ENCODE data around the gene LRRTM4. TPM values are rescaled to one million over a fixed set of nuclear protein-coding genes. Genes with fewer than 3 reads are reported as not detected.
"Not testable (repeated sequence)": the region's sequence is repeated elsewhere in the genome, so short reads cannot be mapped to it uniquely, and the experiment has no call there.

The LRRTM4 gene
- polyA plus RNA-seq, 4 donors: 0.33 to 2.5 (median 1.3) TPM

DNA sequence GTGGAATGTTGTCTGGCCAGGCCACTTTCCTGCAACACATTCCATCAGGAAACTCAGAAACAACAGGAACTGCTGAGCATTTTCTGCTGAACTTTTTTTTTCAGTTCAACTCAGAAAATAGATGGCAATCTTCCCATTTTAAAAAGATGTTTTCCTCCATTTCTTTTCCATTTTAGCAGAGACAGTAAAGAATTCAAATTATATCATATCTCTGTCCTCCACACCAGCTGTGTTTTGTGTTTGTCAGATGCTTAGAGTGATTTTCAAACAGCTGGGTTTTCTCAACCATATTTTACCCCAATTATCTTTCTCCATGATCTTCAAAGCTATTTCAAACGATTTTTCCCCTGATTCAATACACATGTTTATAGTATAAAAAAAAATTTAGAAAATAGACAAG is 713.4 kb downstream of the LRRTM4 start:
- DNase-seq (ENCODE audit: low read depth in 4 of 4, low spot score in 3 of 4): peak in 1 of 4 donors; percentile 24

DNA sequence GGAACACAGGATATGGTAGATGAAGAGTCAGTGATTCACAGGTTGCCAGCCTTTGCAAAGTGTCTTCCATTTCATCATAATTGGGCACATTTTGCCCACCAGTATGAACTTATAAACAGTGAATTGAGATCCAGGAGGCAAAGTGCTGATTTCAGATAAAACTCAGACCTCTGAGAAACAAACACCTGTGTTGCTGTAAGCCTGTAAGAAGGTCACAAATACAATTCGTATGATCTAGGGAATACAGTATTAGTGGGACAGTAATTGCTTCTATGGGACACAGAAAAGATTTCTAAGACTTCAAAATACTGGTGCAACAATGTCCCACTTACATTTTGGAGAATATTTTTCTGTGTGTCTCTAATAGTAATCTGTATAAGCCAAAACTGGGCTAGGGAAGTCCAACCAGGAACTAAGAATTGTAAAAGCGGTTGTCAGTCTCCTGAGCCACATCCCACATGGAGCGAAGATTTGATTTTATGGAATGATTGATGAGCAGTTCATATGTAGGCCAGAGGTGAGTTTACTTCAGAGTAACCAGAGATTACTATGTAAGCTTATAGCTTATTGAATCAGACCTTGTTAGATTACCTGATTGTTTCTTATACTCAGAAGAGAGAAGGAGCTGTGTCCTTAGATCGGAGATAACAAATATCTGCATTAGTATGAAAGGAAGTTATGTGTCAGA is 728.4 kb downstream of the LRRTM4 start:
- DNase-seq (ENCODE audit: low read depth in 4 of 4, low spot score in 3 of 4): no peak

- DNase-seq (ENCODE audit: low read depth in 4 of 4, low spot score in 3 of 4): not testable (repeated sequence)
Observed at GRCh38 chr2:76781313-76781712, 740.9 kb downstream of the LRRTM4 start.

DNA sequence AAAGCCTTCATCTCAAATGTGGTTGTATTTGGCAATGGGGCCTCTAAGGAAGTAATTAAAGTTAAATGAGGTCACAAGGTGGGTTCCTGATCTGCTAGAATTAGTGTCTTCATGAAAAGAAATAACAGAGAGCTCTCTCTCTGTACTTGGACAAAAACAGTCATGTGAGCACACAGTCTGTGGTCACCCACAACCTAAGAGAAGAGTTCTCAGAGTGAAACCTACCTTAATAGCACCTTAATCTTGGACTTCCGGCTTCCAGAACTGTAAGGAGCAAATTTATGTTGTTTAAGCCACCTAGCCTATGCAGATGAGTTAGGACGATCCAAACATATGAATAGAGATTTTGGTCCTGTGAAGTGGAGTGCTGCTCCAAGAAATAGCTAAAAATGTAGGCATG is 758.9 kb downstream of the LRRTM4 start:
- DNase-seq (ENCODE audit: low read depth in 4 of 4, low spot score in 3 of 4): no peak

DNA sequence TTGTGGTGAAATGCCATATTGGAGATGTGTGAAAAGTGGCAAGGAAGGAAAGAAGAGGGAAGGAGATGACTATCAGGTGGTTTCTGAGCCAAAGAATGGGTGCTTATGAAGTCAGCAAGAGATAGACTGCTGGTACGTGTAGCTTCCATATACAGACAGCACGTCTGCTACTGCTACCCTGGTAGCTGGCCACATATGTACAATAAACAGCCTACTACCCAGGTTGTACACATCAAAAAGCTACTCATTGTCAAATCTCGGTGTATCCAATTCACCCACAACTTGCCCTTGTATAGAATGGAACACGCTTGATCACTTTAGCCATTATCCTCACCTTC is 761.8 kb downstream of the LRRTM4 start:
- DNase-seq (ENCODE audit: low read depth in 4 of 4, low spot score in 3 of 4): no peak

DNA sequence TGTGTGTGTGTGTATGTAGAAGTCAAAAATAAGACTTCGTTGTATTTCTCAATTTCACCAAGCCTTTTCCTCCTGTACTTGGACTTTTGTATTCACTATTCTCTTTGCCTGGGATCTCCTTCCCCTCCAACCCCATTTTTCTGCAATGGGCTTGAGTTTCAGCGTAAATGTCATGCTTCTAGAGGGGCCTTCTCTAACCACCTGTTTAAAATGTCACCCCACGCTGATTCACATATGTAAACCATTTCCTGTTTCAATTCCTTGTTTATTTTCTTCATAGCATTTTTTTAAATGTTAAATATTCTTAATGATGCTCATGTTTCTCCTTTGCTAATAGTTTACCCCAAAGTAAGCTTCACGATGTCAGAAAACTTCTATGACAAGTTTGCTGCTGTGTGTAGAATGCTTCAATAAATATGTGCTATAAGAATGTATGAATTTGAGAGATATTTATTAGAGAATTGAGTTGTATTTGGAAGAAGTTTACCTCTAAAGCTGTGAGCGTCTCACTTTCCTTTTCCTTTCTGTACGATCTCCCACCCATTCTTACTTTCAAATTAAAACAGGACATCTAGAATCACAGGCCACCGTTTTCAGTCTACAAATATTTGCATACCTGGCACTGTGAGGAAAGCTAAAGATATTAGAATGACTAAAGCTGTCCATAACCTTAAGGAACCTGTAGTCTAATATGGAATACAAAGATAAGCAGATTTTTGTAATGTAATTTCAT is 762.4 kb downstream of the LRRTM4 start:
- no peak for DNase-seq (ENCODE audit: low read depth in 4 of 4, low spot score in 3 of 4)

DNA sequence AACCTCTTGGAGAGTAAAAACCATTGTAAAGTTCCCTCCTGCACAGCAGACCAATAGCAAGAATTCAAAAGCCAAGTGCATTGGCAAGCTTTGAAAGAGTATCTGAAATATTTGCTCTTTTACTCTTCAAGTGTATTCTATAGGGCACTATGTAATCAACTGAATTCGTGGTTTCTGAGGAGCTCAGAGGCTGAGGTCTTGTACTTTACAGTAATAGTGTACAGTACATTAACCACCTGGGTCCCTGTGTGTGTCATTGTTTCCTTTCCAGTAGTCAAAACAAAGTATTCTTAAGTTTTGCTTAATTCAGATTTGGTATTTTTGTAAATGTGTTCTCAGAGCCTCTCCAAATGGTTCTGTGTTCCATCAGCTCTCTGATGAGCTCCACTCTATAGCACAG is 769.7 kb downstream of the LRRTM4 start:
- DNase-seq (ENCODE audit: low read depth in 4 of 4, low spot score in 3 of 4): no peak

DNA sequence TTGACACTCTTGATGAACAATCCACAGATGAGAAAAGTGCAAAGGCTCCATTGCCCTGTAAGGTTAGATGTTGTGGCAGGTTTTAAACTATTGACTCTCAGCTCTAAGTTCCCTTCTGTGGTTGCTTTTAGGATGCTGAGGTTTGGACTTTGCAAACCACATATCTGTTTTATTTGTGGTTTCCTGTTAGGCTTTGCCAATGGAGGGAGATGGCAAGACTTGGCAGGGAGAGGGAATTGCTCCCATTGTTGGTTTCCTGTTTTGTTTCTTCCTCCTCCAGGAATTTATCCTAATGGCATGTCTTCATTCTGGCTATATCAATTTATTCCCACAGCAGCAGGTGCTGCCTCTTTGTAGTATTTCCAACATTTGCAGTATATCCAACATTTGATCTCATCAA is 772.3 kb downstream of the LRRTM4 start:
- DNase-seq (ENCODE audit: low read depth in 4 of 4, low spot score in 3 of 4): no peak

DNA sequence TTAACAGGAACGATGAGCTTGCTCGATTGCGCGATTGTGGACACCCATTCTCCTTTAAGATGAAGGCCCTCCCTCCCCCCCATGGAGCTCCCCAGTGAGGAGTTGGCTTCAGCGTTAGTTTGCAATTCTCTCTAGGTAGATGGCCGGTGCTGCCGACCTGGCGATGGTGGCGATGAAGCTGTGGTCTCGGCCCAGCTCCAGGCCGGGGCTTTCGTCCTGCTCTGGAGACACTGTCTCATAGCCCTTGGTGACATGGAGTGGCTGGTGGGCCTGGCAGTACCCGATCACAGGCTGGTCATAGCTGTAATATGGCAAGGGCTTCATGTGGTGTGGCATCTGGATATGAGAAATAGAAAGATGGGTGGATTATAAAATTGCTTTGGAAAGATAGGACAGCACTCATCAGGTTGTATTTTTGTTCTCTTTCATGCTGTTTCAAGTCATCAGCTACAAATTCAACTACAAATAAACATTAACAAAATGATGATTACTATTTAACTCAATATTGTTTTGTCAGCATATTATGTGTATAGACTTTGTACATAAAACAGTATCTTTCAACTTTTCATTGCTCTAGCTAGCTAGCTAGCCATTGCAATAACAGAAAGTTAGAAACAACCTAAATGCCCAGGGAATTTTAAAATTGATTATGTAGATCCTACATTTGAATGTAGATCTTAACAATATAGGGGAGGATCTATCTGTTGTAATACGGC is 773.4 kb downstream of the LRRTM4 start:
- DNase-seq (ENCODE audit: low read depth in 4 of 4, low spot score in 3 of 4): no peak

- no peak for DNase-seq (ENCODE audit: low read depth in 4 of 4, low spot score in 3 of 4)
Observed at GRCh38 chr2:76745605-76746004, 776.6 kb downstream of the LRRTM4 start.

GRCh38 chr2:76737607-76738006 is 784.6 kb downstream of the LRRTM4 start:
- no peak for DNase-seq (ENCODE audit: low read depth in 4 of 4, low spot score in 3 of 4)

GRCh38 chr2:76733736-76734135 is 788.4 kb downstream of the LRRTM4 start:
- DNase-seq (ENCODE audit: low read depth in 4 of 4, low spot score in 3 of 4): no peak

DNA sequence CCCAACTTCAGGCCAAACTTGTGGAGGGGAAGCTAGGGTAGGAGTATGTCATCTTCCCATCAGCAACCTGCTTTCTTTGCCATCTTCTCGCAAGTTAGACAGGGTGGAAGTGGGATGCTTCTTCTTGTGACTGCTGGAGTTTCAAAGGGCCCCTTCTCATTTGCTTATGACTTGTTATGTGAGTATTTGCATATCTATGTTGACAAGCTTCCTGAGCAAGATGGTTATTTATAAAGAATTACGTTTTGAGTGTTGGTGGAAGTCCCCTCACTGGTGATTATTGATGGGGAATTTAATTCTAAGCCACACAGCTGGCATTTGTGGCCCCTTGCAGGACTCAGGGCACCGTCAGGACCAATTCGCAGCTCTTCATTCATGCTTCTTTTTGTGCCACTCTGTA is 791.0 kb downstream of the LRRTM4 start:
- no peak for DNase-seq (ENCODE audit: low read depth in 4 of 4, low spot score in 3 of 4)

GRCh38 chr2:76730021-76730420 is 792.2 kb downstream of the LRRTM4 start:
- no peak for DNase-seq (ENCODE audit: low read depth in 4 of 4, low spot score in 3 of 4)

- DNase-seq (ENCODE audit: low read depth in 4 of 4, low spot score in 3 of 4): no peak
Observed at GRCh38 chr2:76721226-76721625, 801.0 kb downstream of the LRRTM4 start.

GRCh38 chr2:76713312-76713711 is 808.9 kb downstream of the LRRTM4 start:
- no peak for DNase-seq (ENCODE audit: low read depth in 4 of 4, low spot score in 3 of 4)

- no peak for DNase-seq (ENCODE audit: low read depth in 4 of 4, low spot score in 3 of 4)
Observed at GRCh38 chr2:76711490-76711889, 810.7 kb downstream of the LRRTM4 start.

DNA sequence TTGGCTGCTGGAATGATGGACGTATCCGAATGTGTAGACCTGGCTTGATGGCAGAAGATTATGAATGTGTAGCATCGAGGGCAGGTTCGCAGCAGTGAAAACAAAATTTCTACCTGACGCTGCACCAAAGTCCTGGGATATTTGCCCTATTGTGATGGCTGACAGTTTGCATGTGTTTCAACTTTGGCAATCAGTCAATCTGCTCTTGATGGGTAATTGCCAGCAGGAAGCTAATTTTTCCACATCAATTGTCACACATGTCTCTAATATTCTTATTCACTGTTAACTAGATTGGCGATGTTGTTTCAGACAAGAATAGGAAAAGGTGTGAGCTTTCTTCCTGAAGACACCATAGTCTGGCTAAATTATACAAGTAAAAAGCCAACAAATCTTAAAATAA is 821.3 kb downstream of the LRRTM4 start:
- DNase-seq (ENCODE audit: low read depth in 4 of 4, low spot score in 3 of 4): no peak

- DNase-seq (ENCODE audit: low read depth in 4 of 4, low spot score in 3 of 4): not testable (repeated sequence)
Observed at GRCh38 chr2:76697998-76698713, 824.0 kb downstream of the LRRTM4 start.
